HG03097 (cell line): Measurements from ENCODE around the gene TRRAP.
"Not testable (repeated sequence)": the region's sequence is repeated elsewhere in the genome, so short reads cannot be mapped to it uniquely, and the experiment has no call there.

Source experiments
- ATAC-seq: cut with Tn5 transposase; IDR thresholded peaks from one replicate; pipeline ENCODE4 v1.9.1; 2021; ENCODE audit not compliant: unreplicated experiment, low FRiP score

Gene TRRAP

DNA sequence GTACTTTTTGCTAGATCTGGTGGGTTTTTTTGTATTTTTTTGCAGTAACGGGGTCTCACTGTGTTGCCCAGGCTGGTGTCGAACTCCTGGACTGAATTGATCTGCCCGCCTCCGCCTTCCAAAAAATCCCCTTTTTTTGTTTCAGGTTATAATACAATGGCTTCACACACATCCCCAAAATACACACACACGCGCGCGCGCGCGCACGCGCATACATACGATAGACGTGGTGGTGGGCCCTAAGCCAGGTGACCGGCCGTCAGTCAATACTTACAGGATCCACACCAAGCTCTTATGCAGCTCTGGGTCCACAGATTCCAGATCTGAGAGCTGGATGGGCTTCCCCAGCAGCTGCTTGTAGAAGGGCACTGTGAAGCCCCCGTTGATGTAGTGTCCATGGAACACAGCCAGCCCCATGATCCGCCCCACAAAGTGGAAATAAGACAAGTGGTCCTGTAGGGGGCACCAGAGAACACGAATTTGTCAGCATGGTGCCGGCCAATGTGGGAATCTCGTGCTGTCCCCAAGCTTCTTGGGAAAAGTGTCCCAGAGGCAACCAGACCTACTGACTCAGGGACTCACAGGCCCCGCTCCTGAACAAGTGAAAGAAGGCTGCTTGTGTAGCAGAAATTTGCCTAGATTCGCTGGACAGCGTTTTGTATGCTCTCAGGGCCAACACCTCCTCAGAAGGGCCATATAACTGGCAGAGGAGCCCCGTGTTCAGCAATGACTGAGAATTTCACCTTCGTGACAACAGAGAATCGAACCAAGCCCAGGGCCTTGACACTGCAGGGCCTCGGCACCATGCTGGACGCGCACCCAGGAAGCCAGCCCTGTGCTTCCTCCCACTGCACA, 162.0 kb downstream of the TRRAP start:
- ATAC-seq = no peak

DNA sequence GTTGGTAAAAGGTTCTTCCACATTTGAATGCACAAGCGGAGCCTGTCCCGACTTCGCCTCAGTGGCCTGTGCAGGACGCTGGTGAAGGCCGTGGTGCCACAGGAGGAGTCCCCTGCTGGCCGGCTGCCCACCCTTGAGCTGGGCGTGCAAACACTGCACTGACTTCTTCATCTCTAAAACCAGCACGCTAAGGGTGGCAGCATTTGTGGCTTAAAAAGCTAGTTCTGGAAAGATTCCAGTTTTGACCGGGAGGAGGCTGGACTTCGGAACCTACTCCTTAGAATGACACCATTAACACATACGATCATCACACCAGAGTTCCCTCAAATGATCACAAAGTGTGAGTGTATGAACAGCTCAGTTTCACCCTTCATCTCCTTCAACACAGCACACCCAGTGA, 163.2 kb downstream of the TRRAP start:
- no peak for ATAC-seq

- no peak for ATAC-seq
Observed at GRCh38 chr7:99042957-99043356, 164.6 kb downstream of the TRRAP start.

DNA sequence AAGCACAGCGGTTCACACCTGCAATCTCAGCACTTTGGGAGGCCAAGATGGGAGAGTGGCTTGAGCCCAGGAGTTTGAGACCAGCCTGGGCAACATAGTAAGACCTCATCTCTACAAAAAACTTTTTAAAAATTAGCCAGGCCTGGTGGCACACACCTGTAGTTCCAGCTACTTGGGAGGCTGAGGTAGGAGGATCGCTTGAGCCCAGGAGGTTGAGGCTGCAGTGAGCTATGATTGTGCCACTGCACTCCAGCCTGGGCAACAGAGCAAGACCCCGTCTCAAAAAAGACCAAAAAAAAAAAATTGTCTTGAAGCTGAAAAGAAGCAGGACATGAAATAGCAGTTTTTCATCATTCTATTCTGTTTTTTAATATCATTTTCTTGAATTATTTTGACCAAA, 166.5 kb downstream of the TRRAP start:
- ATAC-seq = not testable (repeated sequence)

GRCh38 chr7:99046262-99046661, 167.9 kb downstream of the TRRAP start:
- not testable (repeated sequence) for ATAC-seq

DNA sequence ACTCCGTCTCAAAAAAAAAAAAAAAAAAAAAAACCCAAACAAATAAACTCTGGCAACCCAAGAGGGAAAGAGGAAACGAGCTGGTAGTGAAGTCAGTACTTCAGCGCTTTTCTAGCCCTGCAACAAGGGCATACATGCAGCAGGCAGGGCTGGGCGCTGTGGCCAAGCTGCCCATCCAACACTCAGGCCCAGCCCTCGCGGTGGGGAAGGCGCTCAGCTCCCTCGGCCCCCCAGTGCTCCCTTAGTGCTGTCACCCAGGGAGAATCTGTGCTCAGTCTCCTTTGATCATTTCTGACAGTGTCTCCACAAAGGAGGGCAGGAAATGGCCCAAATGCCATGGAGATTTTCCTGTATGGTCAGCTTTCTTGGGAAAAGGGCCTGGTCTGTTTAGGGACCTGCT, 168.4 kb downstream of the TRRAP start:
- ATAC-seq = no peak

GRCh38 chr7:99047526-99048077, 169.3 kb downstream of the TRRAP start:
- no peak for ATAC-seq

GRCh38 chr7:99050971-99051370, 172.6 kb downstream of the TRRAP start:
- no peak for ATAC-seq

DNA sequence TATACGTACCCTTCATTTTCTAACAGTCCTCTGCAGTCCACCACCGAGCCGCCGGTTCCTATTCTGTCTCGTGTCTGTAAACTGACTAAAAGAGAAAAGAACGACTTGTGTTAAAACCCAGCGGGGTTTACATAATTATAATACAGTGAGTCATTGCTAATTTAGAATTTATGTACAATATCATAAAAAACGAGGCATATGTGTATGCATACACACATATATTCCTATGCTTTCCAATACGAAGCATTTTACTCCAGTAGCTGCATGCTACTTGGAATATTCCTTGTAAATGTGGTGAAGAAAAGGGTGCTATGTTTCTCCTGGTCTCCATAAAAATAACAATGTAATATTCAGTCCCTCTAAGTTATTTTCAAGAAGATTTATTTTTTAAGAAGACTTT, 176.4 kb downstream of the TRRAP start:
- ATAC-seq = no peak

DNA sequence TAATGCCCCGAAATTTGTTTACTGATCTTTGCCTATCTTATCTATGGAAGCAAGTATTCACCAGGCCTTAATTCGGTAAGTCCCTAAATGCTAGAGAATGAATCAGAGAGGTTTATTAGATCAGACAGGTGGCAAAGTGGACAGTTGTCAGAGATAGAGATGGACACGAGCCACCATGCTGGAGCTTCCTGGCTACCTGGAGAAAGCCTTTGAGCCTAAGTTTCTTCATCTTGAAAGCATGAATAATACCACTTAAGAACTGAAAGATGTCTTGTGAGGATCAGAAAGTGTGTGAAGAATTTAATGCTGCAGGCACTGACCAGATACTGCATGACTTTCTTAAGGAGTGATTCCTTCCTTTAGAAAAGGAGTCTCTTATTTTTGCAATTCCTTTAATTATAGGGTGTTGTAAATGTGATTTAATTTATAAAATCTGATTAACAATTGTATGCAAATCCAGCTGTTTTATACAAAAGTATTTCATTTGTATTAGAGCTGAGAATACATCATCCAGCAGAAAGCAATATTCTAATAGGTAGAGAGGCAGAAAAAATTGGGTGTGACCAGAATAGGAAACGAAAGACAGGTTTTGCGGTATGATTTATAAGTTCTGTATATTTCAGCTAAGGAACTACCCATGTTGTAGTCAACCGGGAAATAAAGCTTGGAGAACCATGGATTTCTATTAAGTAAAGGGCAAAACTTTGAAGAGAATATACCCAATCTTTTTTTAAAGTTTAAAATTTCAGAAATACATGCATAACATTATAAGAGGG, 182.9 kb downstream of the TRRAP start:
- ATAC-seq = no peak
